Colonic mucosa (tissue), 4 donors: ENCODE measurements around the gene DGKD. TPM values are rescaled to one million over a fixed set of nuclear protein-coding genes. Genes with fewer than 3 reads are reported as not detected.

Experiments
- DNase-seq: peaks from one replicate; pipeline ENCODE4 v3.0.0-alpha.2; 2020
- H3K27ac ChIP-seq: fragments of 200-600 bp; one replicate; pipeline ENCODE4 v1.8.0; 2021
- H3K27me3 ChIP-seq: fragments of 200-600 bp; one replicate; pipeline ENCODE4 v1.8.0; 2021
- H3K36me3 ChIP-seq: fragments of 200-600 bp; one replicate; pipeline ENCODE4 v1.8.0; 2021
- H3K4me1 ChIP-seq: fragments of 200-600 bp; one replicate; pipeline ENCODE4 v1.8.0; 2021; ENCODE audit warnings: mild to moderate bottlenecking
- H3K4me3 ChIP-seq: fragments of 200-600 bp; one replicate; pipeline ENCODE4 v1.8.0; 2021
- H3K9ac ChIP-seq, 2 donors: one replicate each; pipeline ENCODE4 v1.7.0; 2013; ENCODE audit warnings: control low read depth in 2 of 2, low read depth in 2 of 2, low read length in 2 of 2
- H3K9me3 ChIP-seq: fragments of 200-600 bp; one replicate; pipeline ENCODE4 v1.8.0; 2021
- intact Hi-C: fragments of 100-400 bp; cut with DNase I; formaldehyde crosslinking; loops from one replicate; pipeline ENCODE4 v1.14.1; 2022
- total RNA-seq, 2 donors: library from RNA; stranded (reverse); fragmentation: NEBNext Ultra II Directional in 1 of 2; extraction: Animal tissue kit (Norgen Biotek cat#: 25700) in 1 of 2; gene quantifications; one replicate each; pipeline ENCODE4 v1.2.1, GENCODE V29; 2021
- TF ChIP-seq, protein P1 (sequence below): fragments of 200-600 bp; IDR thresholded peaks from one replicate; pipeline ENCODE4 v1.8.0; 2022; ENCODE audit warnings: antibody characterized with exemption, mild to moderate bottlenecking
- donor health status: healthy.
- donor health status: DM: no; HTN: no; CAD: no.
- donor health status: DM: no; HTN: no; CAD: no.

The DGKD gene
- total RNA-seq: 10 to 100 TPM; 64.4 to 94.6 TPM

GRCh38 chr2:233353769-233354499 lies at the start of gene DGKD:
Gene DGKD (plus strand): TSS chr2:233354494. CDS start chr2:233354519, 25 bp downstream.
- H3K4me1 ChIP-seq: peaks cover 24% of the 10 kb centered on the region
- intact Hi-C loops: no loop called here

DNA sequence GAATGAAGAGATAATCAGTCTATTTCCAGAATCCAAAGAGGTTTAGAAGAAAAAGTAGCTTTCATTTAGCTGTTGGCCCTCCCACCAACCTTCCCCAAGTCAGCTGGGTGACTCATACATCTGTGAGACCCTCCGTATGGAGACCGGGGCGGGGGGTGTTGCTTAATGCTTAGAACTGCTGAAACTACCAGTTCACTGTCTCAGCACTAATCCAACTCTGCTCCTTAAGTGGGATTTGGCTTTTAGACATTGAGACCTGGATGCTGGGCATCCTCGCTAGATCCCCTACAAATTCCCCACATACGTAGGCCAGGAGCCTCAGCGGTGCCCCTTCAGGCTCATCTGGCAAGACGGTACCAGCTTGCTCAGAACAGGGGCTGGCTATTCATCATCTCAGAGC lies 46.7 kb upstream of the DGKD start, which contains the start of gene SAG:
SAG (plus strand) TSS at position 252 of the 400 bp plus-strand sequence. CDS start 1,374 bp downstream, outside the sequence.
- TF ChIP-seq, protein P1, sequence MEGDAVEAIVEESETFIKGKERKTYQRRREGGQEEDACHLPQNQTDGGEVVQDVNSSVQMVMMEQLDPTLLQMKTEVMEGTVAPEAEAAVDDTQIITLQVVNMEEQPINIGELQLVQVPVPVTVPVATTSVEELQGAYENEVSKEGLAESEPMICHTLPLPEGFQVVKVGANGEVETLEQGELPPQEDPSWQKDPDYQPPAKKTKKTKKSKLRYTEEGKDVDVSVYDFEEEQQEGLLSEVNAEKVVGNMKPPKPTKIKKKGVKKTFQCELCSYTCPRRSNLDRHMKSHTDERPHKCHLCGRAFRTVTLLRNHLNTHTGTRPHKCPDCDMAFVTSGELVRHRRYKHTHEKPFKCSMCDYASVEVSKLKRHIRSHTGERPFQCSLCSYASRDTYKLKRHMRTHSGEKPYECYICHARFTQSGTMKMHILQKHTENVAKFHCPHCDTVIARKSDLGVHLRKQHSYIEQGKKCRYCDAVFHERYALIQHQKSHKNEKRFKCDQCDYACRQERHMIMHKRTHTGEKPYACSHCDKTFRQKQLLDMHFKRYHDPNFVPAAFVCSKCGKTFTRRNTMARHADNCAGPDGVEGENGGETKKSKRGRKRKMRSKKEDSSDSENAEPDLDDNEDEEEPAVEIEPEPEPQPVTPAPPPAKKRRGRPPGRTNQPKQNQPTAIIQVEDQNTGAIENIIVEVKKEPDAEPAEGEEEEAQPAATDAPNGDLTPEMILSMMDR: no peak
- no peaks in the 10 kb centered on the region for H3K4me1 ChIP-seq
- no peak within 1 kb of the TSS for H3K9ac ChIP-seq
- DNase-seq: no peak
- H3K36me3 ChIP-seq: no peaks in the 10 kb centered on the region
- no peaks in the 10 kb centered on the region for H3K27me3 ChIP-seq
- no peak within 1 kb of the TSS for H3K4me3 ChIP-seq
- no peaks in the 10 kb centered on the region for H3K9me3 ChIP-seq
- H3K27ac ChIP-seq: no peak within 1 kb of the TSS
- intact Hi-C loops: no loop called here

More at GRCh38 chr2:233353769-233354499, at the start of gene DGKD:
- DNase-seq: peak; percentile 77
- Histone ChIP-seq H3K27ac (peak within 1 kb of the TSS; percentile 62), H3K9ac (peak within 1 kb of the TSS; percentile 84 to 87), H3K4me3 (peak within 1 kb of the TSS; percentile 57), H3K27me3 (no peaks in the 10 kb centered on the region), H3K9me3 (no peaks in the 10 kb centered on the region), H3K36me3 (no peaks in the 10 kb centered on the region)
- TF ChIP-seq, protein P1: no peak

DNA sequence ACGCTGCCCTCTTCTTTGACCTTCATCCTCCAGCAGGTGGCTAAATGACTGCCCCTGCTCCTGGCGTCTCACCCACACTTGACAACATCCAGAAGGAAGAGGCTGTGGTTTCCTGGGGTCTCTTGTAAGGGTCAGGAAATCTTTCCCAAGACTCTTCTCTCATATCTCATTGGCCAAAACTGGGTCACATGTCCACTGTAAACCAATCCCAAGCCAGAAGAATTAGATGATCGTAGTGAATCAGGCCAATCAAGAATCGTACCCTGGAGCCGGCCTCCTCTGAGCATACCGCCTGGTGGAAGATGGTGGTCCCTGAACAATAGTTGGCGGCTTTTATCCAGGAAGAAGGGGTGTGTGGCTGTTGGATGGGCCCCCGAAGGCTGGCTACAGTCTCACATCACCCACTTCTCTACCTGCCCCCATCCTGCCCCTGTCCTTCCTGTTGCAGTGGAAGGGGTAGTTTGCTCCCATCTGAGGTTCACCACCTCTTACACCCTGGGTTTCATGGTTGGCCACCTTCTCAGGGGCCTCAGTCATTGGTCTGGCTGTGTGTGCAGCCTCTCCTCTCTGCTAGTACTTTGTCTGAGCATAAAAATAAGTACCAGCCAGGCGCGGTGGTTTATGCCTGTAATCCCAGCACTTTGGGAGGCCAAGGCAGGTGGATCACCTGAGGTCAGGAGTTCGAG lies 42.9 kb upstream of the DGKD start:
- Histone ChIP-seq H3K4me3 (no peak overlapping the region), H3K27ac (no peak overlapping the region), H3K27me3 (no peaks in the 10 kb centered on the region), H3K9me3 (no peaks in the 10 kb centered on the region), H3K36me3 (no peaks in the 10 kb centered on the region), H3K4me1 (no peaks in the 10 kb centered on the region), H3K9ac (no peak overlapping the region)
- TF ChIP-seq, protein P1: no peak
- intact Hi-C loops: no loop called here
- no peak for DNase-seq

DNA sequence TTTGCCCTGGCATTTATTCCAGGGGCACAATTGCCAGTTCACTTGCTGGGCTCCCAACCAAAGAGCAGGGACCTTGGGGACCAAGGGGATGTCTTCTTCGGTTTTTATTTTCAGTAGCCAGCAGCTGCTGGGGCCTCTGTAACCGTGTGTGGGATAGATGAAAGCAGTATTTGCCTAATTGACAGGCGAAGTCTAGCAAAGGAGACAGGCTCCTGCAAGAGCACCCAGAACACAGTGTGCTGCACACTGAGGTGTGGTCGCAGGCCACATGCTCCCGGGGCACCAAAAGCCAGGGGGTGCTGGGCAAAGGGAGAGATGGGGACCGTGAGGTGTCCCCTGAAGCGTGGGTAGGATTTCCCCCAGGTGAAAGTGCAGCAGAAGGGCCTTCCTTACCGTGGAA lies 41.4 kb upstream of the DGKD start:
- TF ChIP-seq, protein P1: no peak
- intact Hi-C loops: no loop called here

GRCh38 chr2:233314180-233314925 lies 39.9 kb upstream of the DGKD start:
- no peaks in the 10 kb centered on the region for H3K27me3 ChIP-seq
- no peaks in the 10 kb centered on the region for H3K36me3 ChIP-seq
- H3K9me3 ChIP-seq: no peaks in the 10 kb centered on the region
- TF ChIP-seq, protein P1: no peak
- no peak overlapping the region for H3K27ac ChIP-seq
- H3K4me3 ChIP-seq: no peak overlapping the region
- H3K9ac ChIP-seq: no peak overlapping the region
- DNase-seq: no peak
- intact Hi-C loops: no loop called here
- H3K4me1 ChIP-seq: no peaks in the 10 kb centered on the region

More for the DNA sequence above, 41.4 kb upstream of the DGKD start:
- no peak for DNase-seq
- Histone ChIP-seq H3K9me3 (no peaks in the 10 kb centered on the region), H3K27ac (no peak overlapping the region), H3K27me3 (no peaks in the 10 kb centered on the region), H3K4me1 (no peaks in the 10 kb centered on the region), H3K9ac (no peak overlapping the region), H3K4me3 (no peak overlapping the region), H3K36me3 (no peaks in the 10 kb centered on the region)
